B cell (primary cell): ENCODE measurements around the gene CALN1. TPM values are rescaled to one million over a fixed set of nuclear protein-coding genes. Genes with fewer than 3 reads are reported as not detected.

Source experiments
- ATAC-seq: fragments of 200-7000 bp; cut with Tn5 transposase; one replicate; pipeline ENCODE4 v1.10.0; 2021; ENCODE audit warnings: low read depth, mild to moderate bottlenecking, moderate number of reproducible peaks, moderate library complexity
- CTCF ChIA-PET: fragments of 350-600 bp; sonication (Branson Sonifier 250); formaldehyde crosslinking; loops from one replicate; lab custom pipeline; 2021; ENCODE audit warnings: antibody characterized with exemption, inconsistent platforms; lab: Charles Lee
- POLR2A ChIA-PET: fragments of 350-600 bp; sonication (Branson Sonifier 250); formaldehyde crosslinking; loops from one replicate; lab custom pipeline; 2021; ENCODE audit warnings: antibody characterized with exemption; lab: Charles Lee
- DNase-seq: peaks from one replicate; pipeline ENCODE4 v3.0.0; 2013
- H2AFZ ChIP-seq: 2 replicates; pipeline ENCODE4 v1.6.1; 2012; ENCODE audit warnings: mild to moderate bottlenecking, low read depth, low read length; ENCODE audit not compliant: insufficient read depth, poor library complexity, severe bottlenecking
- H3K27ac ChIP-seq, 2 donors: 1 replicate in 1 of 2; 2 replicates in 1 of 2; pipeline ENCODE4 v1.5.1; 2012 to 2013; ENCODE audit warnings: low read length in 2 of 2, mild to moderate bottlenecking in 2 of 2, moderate library complexity in 1 of 2
- H3K27me3 ChIP-seq, 4 experiments: fragments of 200-600 bp in 1 of 4; sonication (generic) in 1 of 4; replicated peaks in 1 of 4; 1 replicate in 2 of 4; 2 replicates in 2 of 4; pipeline versions ENCODE4 v1.6.1 to v1.7.0; 2013 to 2016; ENCODE audit warnings: low read length in 3 of 4, mild to moderate bottlenecking in 2 of 4, mixed read lengths in 1 of 4, moderate library complexity in 1 of 4; ENCODE audit not compliant: insufficient read depth in 4 of 4, control insufficient read depth in 3 of 4; ENCODE audit errors: control extremely low read depth in 1 of 4
- H3K36me3 ChIP-seq, 2 experiments: replicated peaks in 1 of 2; 1 replicate in 1 of 2; 2 replicates in 1 of 2; pipeline versions ENCODE4 v1.6.1 to v1.7.1; 2013; ENCODE audit warnings: low read length in 1 of 2; ENCODE audit not compliant: insufficient read depth in 2 of 2, control insufficient read depth in 1 of 2; ENCODE audit errors: control extremely low read depth in 1 of 2, extremely low read depth in 1 of 2
- H3K4me1 ChIP-seq, 2 donors: fragments of 200-600 bp in 1 of 2; sonication (generic) in 1 of 2; 1 replicate in 1 of 2; 2 replicates in 1 of 2; pipeline versions ENCODE4 v1.5.1 to v1.6.1; 2013 to 2017; ENCODE audit warnings: low read length in 2 of 2; ENCODE audit not compliant: control insufficient read depth in 2 of 2, insufficient read depth in 2 of 2
- H3K4me2 ChIP-seq: replicated peaks from 2 replicates; pipeline ENCODE3; 2012; ENCODE audit warnings: mild to moderate bottlenecking, low read depth, low read length; ENCODE audit not compliant: poor library complexity, severe bottlenecking
- H3K4me3 ChIP-seq, 5 experiments: fragments of 200-600 bp in 1 of 5; sonication (generic) in 1 of 5; 1 replicate in 3 of 5; 2 replicates in 2 of 5; pipeline versions ENCODE4 v1.5.1 to v1.7.0; 2011 to 2016; ENCODE audit warnings: low read length in 4 of 5, mild to moderate bottlenecking in 4 of 5, low read depth in 2 of 5, control low read depth in 1 of 5, moderate library complexity in 1 of 5; ENCODE audit not compliant: insufficient read depth in 1 of 5; ENCODE audit errors: control extremely low read depth in 1 of 5, extremely low read depth in 1 of 5
- H3K79me2 ChIP-seq: fragments of 200-600 bp; sonication (generic); one replicate; pipeline ENCODE4 v1.6.0; 2016; ENCODE audit warnings: low read length; ENCODE audit not compliant: control insufficient read depth, insufficient read depth
- H3K9ac ChIP-seq: fragments of 200-600 bp; sonication (generic); 2 replicates; pipeline ENCODE4 v1.6.1; 2017; ENCODE audit warnings: mild to moderate bottlenecking, low read length, moderate library complexity
- H3K9me3 ChIP-seq, 3 donors: one replicate each; pipeline versions ENCODE4 v1.6.1 to v1.7.1; 2013; ENCODE audit warnings: low read length in 2 of 3; ENCODE audit not compliant: control insufficient read depth in 2 of 3, insufficient read depth in 1 of 3; ENCODE audit errors: control extremely low read depth in 1 of 3
- H4K20me1 ChIP-seq: 2 replicates; pipeline ENCODE4 v1.6.0; 2012; ENCODE audit warnings: mild to moderate bottlenecking, low read length; ENCODE audit not compliant: insufficient read depth, control insufficient read depth, poor library complexity, severe bottlenecking
- H3K27ac Mint-ChIP-seq: one replicate; pipeline ENCODE4 v1.8.0; 2021; ENCODE audit warnings: mixed read lengths
- H3K27me3 Mint-ChIP-seq: one replicate; pipeline ENCODE4 v1.8.0; 2021; ENCODE audit warnings: mixed read lengths
- H3K4me1 Mint-ChIP-seq: one replicate; pipeline ENCODE4 v1.8.0; 2021; ENCODE audit warnings: mixed read lengths
- H3K4me3 Mint-ChIP-seq: one replicate; pipeline ENCODE4 v1.8.0; 2021; ENCODE audit warnings: mixed read lengths
- H3K9me3 Mint-ChIP-seq: one replicate; pipeline ENCODE4 v1.8.0; 2022; ENCODE audit warnings: mixed read lengths; ENCODE audit not compliant: insufficient read depth
- EZH2 ChIP-seq: IDR thresholded peaks from 2 replicates; pipeline ENCODE4 v1.6.1; 2012; ENCODE audit warnings: borderline replicate concordance, low read depth, mild to moderate bottlenecking, moderate library complexity, low read length; ENCODE audit not compliant: insufficient read depth, poor library complexity, severe bottlenecking
- WGBS: methylation state at CpG from one replicate; pipeline ENCODE4 v1.1.5; 2013; ENCODE audit warnings: missing lambda C conversion rate; ENCODE audit not compliant: insufficient coverage; 5-methylcytosine and 5-hydroxymethylcytosine counted together
- intact Hi-C: fragments of 100-400 bp; cut with micrococcal nuclease; formaldehyde crosslinking; loops from one replicate; pipeline ENCODE4 v1.10.0; 2022
- polyA plus RNA-seq: library from polyadenylated mRNA; depleted of rRNA; stranded (reverse); fragments of >200 nt; gene quantifications from 2 replicates; pipeline ENCODE4 v1.2.3, GENCODE V29; 2012
- total RNA-seq, 2 donors: library from RNA; stranded (reverse); fragments of 120-200 nt in 1 of 2; gene quantifications; 1 replicate in 1 of 2; 2 replicates in 1 of 2; pipeline versions ENCODE4 v1.2.3 to v1.2.4, GENCODE V29; 2013 to 2022
- TF ChIP-seq, protein P1 (sequence below): fragments of 200-600 bp; IDR thresholded peaks from one replicate; pipeline ENCODE4 v1.8.0; 2022; ENCODE audit warnings: antibody characterized with exemption, mild to moderate bottlenecking

Gene CALN1
- total and polyA plus RNA-seq, 2 donors (not counting 1 experiment from before 2014, with no cell fraction given), result not detected

DNA sequence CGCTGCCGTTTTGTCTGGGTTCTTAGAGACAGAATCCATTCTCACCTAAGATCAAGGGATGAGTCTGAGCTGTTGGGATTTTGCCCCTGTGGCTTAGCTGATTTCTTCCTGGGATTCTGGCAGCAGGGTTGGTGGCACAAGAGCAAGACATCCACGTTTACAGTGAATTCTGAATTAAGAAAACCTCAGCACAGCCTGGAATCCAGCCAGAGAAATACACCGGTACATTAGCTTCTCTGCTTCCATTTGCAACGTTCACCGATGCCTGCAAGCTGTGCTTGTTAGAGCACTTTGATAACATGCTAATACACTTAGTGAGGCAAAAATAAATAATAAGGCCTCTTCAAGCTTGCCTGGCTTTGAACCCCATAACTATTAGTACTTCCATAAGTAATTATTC is 569.8 kb downstream of the CALN1 start:
- Histone ChIP-seq H3K79me2 (no peaks in the 10 kb centered on the region), H3K36me3 (no peaks in the 10 kb centered on the region), H3K4me2 (no peak overlapping the region), H3K4me1 (no peaks in the 10 kb centered on the region), H3K27ac (no peak overlapping the region), H3K9ac (no peak overlapping the region), H3K9me3 (peaks cover 0 to 13% (median 0%) of the 10 kb centered on the region in 3 donors), H3K4me3 (no peak overlapping the region), H2AFZ (no peak overlapping the region), H3K27me3 (no peaks in the 10 kb centered on the region), H4K20me1 (no peaks in the 10 kb centered on the region)
- intact Hi-C loops, result no loop called here
- Mint-ChIP-seq H3K27me3 (no peaks in the 10 kb centered on the region), H3K27ac (no peak overlapping the region), H3K4me1 (no peaks in the 10 kb centered on the region), H3K9me3 (no peaks in the 10 kb centered on the region), H3K4me3 (no peak overlapping the region)
- DNase-seq (no peak), ATAC-seq (no peak)
- TF ChIP-seq, protein P1, sequence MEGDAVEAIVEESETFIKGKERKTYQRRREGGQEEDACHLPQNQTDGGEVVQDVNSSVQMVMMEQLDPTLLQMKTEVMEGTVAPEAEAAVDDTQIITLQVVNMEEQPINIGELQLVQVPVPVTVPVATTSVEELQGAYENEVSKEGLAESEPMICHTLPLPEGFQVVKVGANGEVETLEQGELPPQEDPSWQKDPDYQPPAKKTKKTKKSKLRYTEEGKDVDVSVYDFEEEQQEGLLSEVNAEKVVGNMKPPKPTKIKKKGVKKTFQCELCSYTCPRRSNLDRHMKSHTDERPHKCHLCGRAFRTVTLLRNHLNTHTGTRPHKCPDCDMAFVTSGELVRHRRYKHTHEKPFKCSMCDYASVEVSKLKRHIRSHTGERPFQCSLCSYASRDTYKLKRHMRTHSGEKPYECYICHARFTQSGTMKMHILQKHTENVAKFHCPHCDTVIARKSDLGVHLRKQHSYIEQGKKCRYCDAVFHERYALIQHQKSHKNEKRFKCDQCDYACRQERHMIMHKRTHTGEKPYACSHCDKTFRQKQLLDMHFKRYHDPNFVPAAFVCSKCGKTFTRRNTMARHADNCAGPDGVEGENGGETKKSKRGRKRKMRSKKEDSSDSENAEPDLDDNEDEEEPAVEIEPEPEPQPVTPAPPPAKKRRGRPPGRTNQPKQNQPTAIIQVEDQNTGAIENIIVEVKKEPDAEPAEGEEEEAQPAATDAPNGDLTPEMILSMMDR, result no peak
- no peak for TF ChIP-seq EZH2
- 92% methylated on average over 3 of the region's 6 CpGs for WGBS
- POLR2A ChIA-PET, result no interaction called here
- CTCF ChIA-PET, result no interaction called here

DNA sequence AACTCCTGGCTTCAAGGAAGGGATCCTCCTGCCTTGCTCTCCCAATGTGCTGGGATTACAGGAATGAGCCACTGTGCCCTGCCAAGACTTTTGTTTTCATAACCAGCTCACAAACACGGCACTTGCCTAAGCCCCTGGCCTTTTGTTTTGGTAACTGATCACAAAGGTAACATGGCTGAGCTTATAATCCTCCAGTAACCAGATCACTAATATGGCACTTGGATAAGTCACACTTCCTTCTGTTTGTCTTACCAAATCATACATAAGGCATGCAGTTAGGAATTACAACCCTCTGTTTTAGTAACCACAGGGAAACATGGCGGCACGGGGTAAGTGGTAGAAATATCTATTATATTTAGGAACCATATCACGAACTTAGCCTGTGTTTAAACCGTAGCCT is 577.1 kb downstream of the CALN1 start:
- Histone ChIP-seq H3K36me3 (no peaks in the 10 kb centered on the region), H3K27me3 (no peaks in the 10 kb centered on the region), H3K27ac (no peak overlapping the region), H3K4me2 (no peak overlapping the region), H3K79me2 (no peaks in the 10 kb centered on the region), H3K9me3 (peaks cover 0 to 3% (median 0%) of the 10 kb centered on the region in 3 donors), H3K9ac (no peak overlapping the region), H3K4me1 (no peaks in the 10 kb centered on the region), H2AFZ (no peak overlapping the region), H4K20me1 (no peaks in the 10 kb centered on the region), H3K4me3 (no peak overlapping the region)
- no peak for DNase-seq
- CTCF ChIA-PET, result no interaction called here
- POLR2A ChIA-PET, result no interaction called here
- intact Hi-C loops, result no loop called here
- ATAC-seq, result no peak
- Mint-ChIP-seq H3K9me3 (peaks cover 1% of the 10 kb centered on the region), H3K4me1 (no peaks in the 10 kb centered on the region), H3K27ac (no peak overlapping the region), H3K4me3 (no peak overlapping the region), H3K27me3 (no peaks in the 10 kb centered on the region)
- WGBS, result no CpG with 5 or more reads among the region's 5 CpGs
- TF ChIP-seq EZH2, result no peak
- TF ChIP-seq, protein P1, result no peak
